HL-60 (cell line): ENCODE results near the gene NUP98.

ENCODE experiments used
- DNase-seq, 2 experiments: peaks; one replicate each; pipeline ENCODE4 v3.0.0-alpha.2; 2010 to 2020; ENCODE audit warnings: low read depth in 1 of 2, low spot score in 1 of 2
- H3K27ac ChIP-seq: fragments of 250-450 bp; sonication (Bioruptor Pico); replicated peaks from 2 replicates; pipeline ENCODE4 v1.5.1; 2020; ENCODE audit warnings: mild to moderate bottlenecking, moderate library complexity
- H3K27me3 ChIP-seq: fragments of 250-450 bp; sonication (Bioruptor Pico); 2 replicates; pipeline ENCODE4 v1.5.1; 2021; ENCODE audit warnings: mild to moderate bottlenecking, moderate library complexity; ENCODE audit not compliant: insufficient read depth, poor library complexity, severe bottlenecking
- H3K4me3 ChIP-seq: replicated peaks from 2 replicates; pipeline ENCODE4 v1.5.1; 2011; ENCODE audit warnings: mild to moderate bottlenecking, control low read depth, low read length; ENCODE audit not compliant: insufficient read depth
- GABPA ChIP-seq: IDR thresholded peaks from 2 replicates; pipeline ENCODE4 v1.6.1; 2012; ENCODE audit warnings: low read depth
- POLR2AphosphoS5 ChIP-seq: IDR thresholded peaks from 2 replicates; pipeline ENCODE4 v1.6.1; 2012; ENCODE audit warnings: low read depth
- SPI1 ChIP-seq: IDR thresholded peaks from 2 replicates; pipeline ENCODE4 v1.6.1; 2012; ENCODE audit warnings: low read depth, mild to moderate bottlenecking, borderline replicate concordance
- TF ChIP-seq, protein P1 (sequence below): IDR thresholded peaks from one replicate; pipeline ENCODE4 v1.5.1; 2011; ENCODE audit warnings: low read length, control low read depth, inconsistent platforms; ENCODE audit not compliant: insufficient read depth
- TF ChIP-seq, protein P2 (sequence below): IDR thresholded peaks from 2 replicates; pipeline ENCODE4 v1.6.1; 2012; ENCODE audit warnings: low read depth; ENCODE audit not compliant: insufficient replicate concordance

The NUP98 gene

DNA sequence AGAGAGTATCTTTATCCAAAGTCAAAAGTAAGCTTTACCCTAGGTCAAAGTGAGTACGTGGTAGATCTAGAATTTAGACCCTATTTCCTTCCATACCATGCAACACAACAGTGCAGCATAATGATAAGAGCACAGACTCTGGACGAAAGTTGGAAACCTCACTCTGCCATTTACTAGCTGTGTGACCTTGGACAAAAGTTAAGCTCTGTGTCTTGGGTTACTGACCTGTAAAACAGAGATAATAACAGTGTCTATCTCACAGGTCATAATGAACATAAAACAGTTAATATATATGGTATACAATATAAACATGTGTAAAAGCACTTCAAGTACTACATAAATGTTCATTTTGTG, 112.6 kb downstream of the NUP98 start:
- no peak for DNase-seq
- Histone ChIP-seq H3K27me3 (no peaks in the 10 kb centered on the region), H3K4me3 (no peak overlapping the region), H3K27ac (no peak overlapping the region)
- TF ChIP-seq GABPA (no peak), POLR2AphosphoS5 (no peak), SPI1 (no peak)
- TF ChIP-seq, protein P1, sequence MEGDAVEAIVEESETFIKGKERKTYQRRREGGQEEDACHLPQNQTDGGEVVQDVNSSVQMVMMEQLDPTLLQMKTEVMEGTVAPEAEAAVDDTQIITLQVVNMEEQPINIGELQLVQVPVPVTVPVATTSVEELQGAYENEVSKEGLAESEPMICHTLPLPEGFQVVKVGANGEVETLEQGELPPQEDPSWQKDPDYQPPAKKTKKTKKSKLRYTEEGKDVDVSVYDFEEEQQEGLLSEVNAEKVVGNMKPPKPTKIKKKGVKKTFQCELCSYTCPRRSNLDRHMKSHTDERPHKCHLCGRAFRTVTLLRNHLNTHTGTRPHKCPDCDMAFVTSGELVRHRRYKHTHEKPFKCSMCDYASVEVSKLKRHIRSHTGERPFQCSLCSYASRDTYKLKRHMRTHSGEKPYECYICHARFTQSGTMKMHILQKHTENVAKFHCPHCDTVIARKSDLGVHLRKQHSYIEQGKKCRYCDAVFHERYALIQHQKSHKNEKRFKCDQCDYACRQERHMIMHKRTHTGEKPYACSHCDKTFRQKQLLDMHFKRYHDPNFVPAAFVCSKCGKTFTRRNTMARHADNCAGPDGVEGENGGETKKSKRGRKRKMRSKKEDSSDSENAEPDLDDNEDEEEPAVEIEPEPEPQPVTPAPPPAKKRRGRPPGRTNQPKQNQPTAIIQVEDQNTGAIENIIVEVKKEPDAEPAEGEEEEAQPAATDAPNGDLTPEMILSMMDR: no peak
- TF ChIP-seq, protein P2, sequence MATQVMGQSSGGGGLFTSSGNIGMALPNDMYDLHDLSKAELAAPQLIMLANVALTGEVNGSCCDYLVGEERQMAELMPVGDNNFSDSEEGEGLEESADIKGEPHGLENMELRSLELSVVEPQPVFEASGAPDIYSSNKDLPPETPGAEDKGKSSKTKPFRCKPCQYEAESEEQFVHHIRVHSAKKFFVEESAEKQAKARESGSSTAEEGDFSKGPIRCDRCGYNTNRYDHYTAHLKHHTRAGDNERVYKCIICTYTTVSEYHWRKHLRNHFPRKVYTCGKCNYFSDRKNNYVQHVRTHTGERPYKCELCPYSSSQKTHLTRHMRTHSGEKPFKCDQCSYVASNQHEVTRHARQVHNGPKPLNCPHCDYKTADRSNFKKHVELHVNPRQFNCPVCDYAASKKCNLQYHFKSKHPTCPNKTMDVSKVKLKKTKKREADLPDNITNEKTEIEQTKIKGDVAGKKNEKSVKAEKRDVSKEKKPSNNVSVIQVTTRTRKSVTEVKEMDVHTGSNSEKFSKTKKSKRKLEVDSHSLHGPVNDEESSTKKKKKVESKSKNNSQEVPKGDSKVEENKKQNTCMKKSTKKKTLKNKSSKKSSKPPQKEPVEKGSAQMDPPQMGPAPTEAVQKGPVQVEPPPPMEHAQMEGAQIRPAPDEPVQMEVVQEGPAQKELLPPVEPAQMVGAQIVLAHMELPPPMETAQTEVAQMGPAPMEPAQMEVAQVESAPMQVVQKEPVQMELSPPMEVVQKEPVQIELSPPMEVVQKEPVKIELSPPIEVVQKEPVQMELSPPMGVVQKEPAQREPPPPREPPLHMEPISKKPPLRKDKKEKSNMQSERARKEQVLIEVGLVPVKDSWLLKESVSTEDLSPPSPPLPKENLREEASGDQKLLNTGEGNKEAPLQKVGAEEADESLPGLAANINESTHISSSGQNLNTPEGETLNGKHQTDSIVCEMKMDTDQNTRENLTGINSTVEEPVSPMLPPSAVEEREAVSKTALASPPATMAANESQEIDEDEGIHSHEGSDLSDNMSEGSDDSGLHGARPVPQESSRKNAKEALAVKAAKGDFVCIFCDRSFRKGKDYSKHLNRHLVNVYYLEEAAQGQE: no peak

DNA sequence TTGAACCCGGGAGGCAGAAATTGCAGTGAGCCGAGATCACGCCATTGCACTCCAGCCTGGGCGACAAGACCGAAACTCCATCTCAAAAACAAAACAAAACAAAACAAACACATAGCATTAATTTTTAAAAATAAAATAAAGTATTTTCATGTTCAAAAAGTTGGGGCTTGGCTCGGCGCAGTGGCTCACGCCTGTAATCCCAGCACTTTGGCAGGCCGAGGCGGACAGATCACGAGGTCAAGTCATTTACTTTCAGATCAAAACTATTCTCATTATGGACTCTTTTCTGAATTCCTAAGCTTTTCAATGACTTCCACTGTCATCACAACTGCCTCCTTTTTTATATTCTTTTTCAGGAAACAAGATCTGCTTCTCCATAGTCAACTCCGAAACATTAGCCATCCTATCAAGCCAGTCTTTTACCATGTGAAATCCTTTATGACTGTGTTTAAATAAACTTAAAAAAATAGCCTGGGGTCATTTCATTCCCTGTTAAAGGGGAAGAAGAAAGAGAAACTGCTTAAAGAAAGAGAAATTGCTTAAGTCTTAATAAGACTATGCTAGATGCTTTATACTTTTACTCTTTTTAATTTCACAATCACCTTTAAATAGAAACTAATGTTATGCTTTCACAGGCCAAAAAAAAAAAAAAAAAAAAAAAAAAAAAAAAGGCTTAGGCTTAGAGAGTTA, 113.1 kb downstream of the NUP98 start:
- Histone ChIP-seq H3K4me3 (no peak overlapping the region), H3K27me3 (no peaks in the 10 kb centered on the region), H3K27ac (no peak overlapping the region)
- TF ChIP-seq, protein P1: no peak
- TF ChIP-seq, protein P2: no peak
- TF ChIP-seq GABPA (no peak), POLR2AphosphoS5 (no peak), SPI1 (no peak)
- DNase-seq: no peak

DNA sequence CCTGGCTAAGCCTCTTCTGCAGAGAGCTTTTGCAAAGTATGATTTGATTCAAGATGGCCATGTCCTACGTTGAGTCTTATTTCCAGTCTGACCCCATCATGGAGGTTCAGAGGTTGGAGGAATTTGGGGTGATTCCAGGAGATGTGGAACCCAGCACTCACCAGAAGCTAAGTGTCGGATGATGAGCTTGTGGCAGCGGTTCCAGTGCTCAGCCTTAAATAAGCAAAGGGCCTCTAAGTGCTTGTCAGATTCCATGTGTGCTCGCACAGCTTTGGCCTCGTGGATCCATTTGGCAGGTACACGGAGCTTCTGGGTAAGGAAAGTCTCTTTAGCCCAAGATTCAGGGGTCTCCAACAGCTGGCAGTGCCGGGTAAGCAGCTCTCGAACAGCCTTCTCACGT, 114.3 kb downstream of the NUP98 start:
- Histone ChIP-seq H3K4me3 (no peak overlapping the region), H3K27me3 (no peaks in the 10 kb centered on the region), H3K27ac (no peak overlapping the region)
- TF ChIP-seq SPI1: no peak
- TF ChIP-seq, protein P1: no peak
- TF ChIP-seq POLR2AphosphoS5: no peak
- no peak for TF ChIP-seq GABPA
- TF ChIP-seq, protein P2: no peak
- DNase-seq: no peak
